CD8-positive, alpha-beta memory T cell (primary cell): ENCODE data around the gene EPHA8. TPM values are rescaled to one million over a fixed set of nuclear protein-coding genes. Genes with fewer than 3 reads are reported as not detected.

Experiments
- CTCF ChIA-PET: fragments of 350-600 bp; sonication (Branson Sonifier 250); formaldehyde crosslinking; loops from one replicate; lab custom pipeline; 2021; ENCODE audit warnings: antibody characterized with exemption; lab: Charles Lee
- POLR2A ChIA-PET: fragments of 350-600 bp; sonication (Branson Sonifier 250); formaldehyde crosslinking; loops from one replicate; lab custom pipeline; 2021; ENCODE audit warnings: antibody characterized with exemption; lab: Charles Lee
- DNase-seq, 5 donors: peaks; one replicate each; pipeline versions ENCODE4 v3.0.0 to v3.0.0-alpha.2; 2020 to 2022; ENCODE audit warnings: mixed read lengths in 1 of 5
- H3K27ac ChIP-seq: one replicate; pipeline ENCODE4 v1.7.0; 2013; ENCODE audit warnings: low read depth, mild to moderate bottlenecking, low read length, moderate library complexity
- H3K27me3 ChIP-seq: 2 replicates; pipeline ENCODE4 v1.7.0; 2013; ENCODE audit warnings: low read length, mild to moderate bottlenecking; ENCODE audit not compliant: insufficient read depth, poor library complexity, severe bottlenecking
- H3K36me3 ChIP-seq: 2 replicates; pipeline ENCODE4 v1.7.0; 2013; ENCODE audit warnings: mild to moderate bottlenecking, low read length, moderate library complexity; ENCODE audit not compliant: insufficient read depth
- H3K4me1 ChIP-seq: 2 replicates; pipeline ENCODE4 v1.7.0; 2013; ENCODE audit warnings: mild to moderate bottlenecking, low read length, moderate library complexity; ENCODE audit not compliant: insufficient read depth
- H3K4me3 ChIP-seq: 2 replicates; pipeline ENCODE4 v1.7.0; 2013; ENCODE audit warnings: mild to moderate bottlenecking, low read length
- H3K9me3 ChIP-seq: 2 replicates; pipeline ENCODE4 v1.7.0; 2013; ENCODE audit warnings: mild to moderate bottlenecking, low read length
- H3K27ac Mint-ChIP-seq, 8 donors: one replicate each; pipeline ENCODE4 v1.8.0; 2020 to 2021; ENCODE audit warnings: mixed read lengths in 8 of 8, mild to moderate bottlenecking in 6 of 8, inconsistent platforms in 3 of 8, moderate library complexity in 3 of 8
- H3K27me3 Mint-ChIP-seq, 2 donors: one replicate each; pipeline ENCODE4 v1.8.0; 2020 to 2021; ENCODE audit warnings: mixed read lengths in 2 of 2, mild to moderate bottlenecking in 1 of 2, moderate library complexity in 1 of 2
- H3K36me3 Mint-ChIP-seq, 3 donors: one replicate each; pipeline ENCODE4 v1.8.0; 2020 to 2021; ENCODE audit warnings: mixed read lengths in 3 of 3, inconsistent platforms in 1 of 3, mild to moderate bottlenecking in 1 of 3
- H3K4me1 Mint-ChIP-seq, 3 donors: one replicate each; pipeline ENCODE4 v1.8.0; 2020 to 2021; ENCODE audit warnings: mixed read lengths in 3 of 3, inconsistent platforms in 1 of 3, mild to moderate bottlenecking in 1 of 3
- H3K4me3 Mint-ChIP-seq, 7 donors: one replicate each; pipeline ENCODE4 v1.8.0; 2020 to 2021; ENCODE audit warnings: mixed read lengths in 7 of 7, mild to moderate bottlenecking in 6 of 7, moderate library complexity in 4 of 7, inconsistent platforms in 2 of 7
- H3K9me3 Mint-ChIP-seq, 5 donors: one replicate each; pipeline ENCODE4 v1.8.0; 2020 to 2022; ENCODE audit warnings: mixed read lengths in 5 of 5, mild to moderate bottlenecking in 3 of 5, moderate library complexity in 2 of 5, inconsistent platforms in 1 of 5
- polyA plus RNA-seq: library from polyadenylated mRNA; unstranded; fragments of 300-500 nt; fragmentation: Illumina TruSeq; gene quantifications from one replicate; pipeline ENCODE4 v1.2.3, GENCODE V29; 2021
- total RNA-seq, 2 experiments: library from RNA; stranded (reverse); gene quantifications; one replicate each; pipeline ENCODE4 v1.2.3, GENCODE V29; 2021

EPHA8 gene
- total and polyA plus RNA-seq, 3 experiments from 2014 or later, result not detected

DNA sequence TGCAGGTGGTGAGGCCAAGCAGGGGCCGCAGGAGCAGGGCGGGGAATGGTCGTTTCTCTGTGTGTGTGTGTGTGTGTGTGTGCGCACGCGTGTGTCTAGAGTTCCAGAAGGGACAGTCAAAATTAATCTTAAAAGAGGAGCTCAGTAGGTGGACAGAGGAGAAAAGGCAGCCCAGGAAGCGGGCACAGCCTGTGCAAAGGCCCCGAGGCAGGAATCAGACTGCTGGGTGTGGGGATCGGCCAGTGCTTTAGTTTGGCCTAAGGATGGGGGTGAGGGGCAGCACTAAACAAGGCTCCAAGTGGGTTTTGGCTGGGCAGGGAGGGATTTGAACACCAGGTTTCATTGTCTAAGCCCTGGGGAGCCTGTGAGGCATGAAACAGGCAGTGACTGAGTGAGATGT lies 21.7 kb downstream of the EPHA8 start:
- H3K4me1 ChIP-seq, result no peaks in the 10 kb centered on the region
- H3K36me3 ChIP-seq, result no peaks in the 10 kb centered on the region
- peaks cover 5 to 9% of the 10 kb centered on the region in 2 donors for H3K27me3 Mint-ChIP-seq
- H3K27ac ChIP-seq, result no peak overlapping the region
- no peaks in the 10 kb centered on the region for H3K4me1 Mint-ChIP-seq
- no peaks in the 10 kb centered on the region for H3K36me3 Mint-ChIP-seq
- no peak overlapping the region for H3K27ac Mint-ChIP-seq
- ChIA-PET CTCF (no interaction called here), POLR2A (no interaction called here)
- H3K4me3 Mint-ChIP-seq, result no peak overlapping the region
- no peak overlapping the region for H3K4me3 ChIP-seq
- no peaks in the 10 kb centered on the region for H3K9me3 Mint-ChIP-seq
- H3K27me3 ChIP-seq, result no peaks in the 10 kb centered on the region
- DNase-seq, result no peak
- H3K9me3 ChIP-seq, result no peaks in the 10 kb centered on the region

DNA sequence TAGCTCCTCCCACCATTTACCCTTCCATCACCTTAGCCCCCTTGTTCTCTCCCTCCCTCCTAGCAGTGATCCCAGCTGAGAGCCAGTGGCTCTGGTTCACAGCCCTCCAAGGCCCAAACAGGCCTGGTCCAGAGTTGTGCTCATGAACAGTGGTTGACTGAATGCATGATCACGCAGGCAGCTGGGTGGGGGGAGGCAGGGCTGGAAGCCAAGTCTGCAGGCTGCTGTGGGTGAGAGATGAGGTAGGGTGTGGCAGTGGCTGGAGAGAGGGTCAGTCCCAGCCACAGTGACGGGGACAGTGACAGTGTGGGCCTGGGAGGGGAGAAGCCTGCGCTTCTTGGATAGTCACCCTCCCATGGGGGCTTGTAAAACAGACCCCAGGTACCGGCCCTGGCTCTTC lies 22.2 kb downstream of the EPHA8 start:
- ChIA-PET POLR2A (no interaction called here), CTCF (no interaction called here)
- H3K4me1 Mint-ChIP-seq, result no peaks in the 10 kb centered on the region
- no peaks in the 10 kb centered on the region for H3K36me3 ChIP-seq
- no peak overlapping the region for H3K27ac Mint-ChIP-seq
- no peaks in the 10 kb centered on the region for H3K9me3 Mint-ChIP-seq
- H3K4me3 ChIP-seq, result no peak overlapping the region
- DNase-seq, result no peak
- peaks cover 5 to 14% of the 10 kb centered on the region in 2 donors for H3K27me3 Mint-ChIP-seq
- no peaks in the 10 kb centered on the region for H3K4me1 ChIP-seq
- no peaks in the 10 kb centered on the region for H3K36me3 Mint-ChIP-seq
- no peaks in the 10 kb centered on the region for H3K9me3 ChIP-seq
- no peak overlapping the region for H3K27ac ChIP-seq
- no peak overlapping the region for H3K4me3 Mint-ChIP-seq
- no peaks in the 10 kb centered on the region for H3K27me3 ChIP-seq

DNA sequence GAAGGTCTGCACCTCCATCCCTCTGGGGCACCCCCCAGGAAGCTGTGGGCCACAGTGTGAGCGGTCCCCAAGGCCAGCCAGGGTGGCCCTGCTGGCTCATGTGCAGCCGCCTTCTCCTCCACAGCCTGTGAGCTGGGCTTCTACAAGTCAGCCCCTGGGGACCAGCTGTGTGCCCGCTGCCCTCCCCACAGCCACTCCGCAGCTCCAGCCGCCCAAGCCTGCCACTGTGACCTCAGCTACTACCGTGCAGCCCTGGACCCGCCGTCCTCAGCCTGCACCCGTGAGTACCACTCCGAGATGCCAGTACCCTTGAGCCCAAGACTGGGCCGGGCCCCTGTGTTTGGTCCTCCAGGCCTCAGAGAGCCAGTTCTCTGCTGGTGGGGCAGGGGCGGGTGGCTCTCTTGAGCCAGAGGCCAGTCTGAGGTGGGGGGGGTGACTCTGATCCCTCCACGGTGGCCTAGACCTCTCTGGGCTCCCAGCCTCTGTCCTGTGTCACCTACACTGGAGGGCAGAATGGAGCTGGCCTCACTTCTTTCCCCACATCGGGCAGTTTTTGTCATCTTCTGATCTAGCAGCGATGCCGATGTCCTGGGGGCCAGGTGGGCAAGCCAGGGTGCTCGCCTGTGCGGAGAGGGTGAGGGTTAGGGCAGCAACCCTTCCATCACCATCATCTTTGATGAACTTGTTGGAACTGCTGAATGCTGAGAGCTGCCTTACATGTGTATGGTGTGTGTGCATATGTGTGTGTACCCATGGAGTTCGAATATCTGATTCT lies 23.3 kb downstream of the EPHA8 start:
- Mint-ChIP-seq H3K9me3 (no peaks in the 10 kb centered on the region), H3K27me3 (peaks cover 7 to 21% of the 10 kb centered on the region in 2 donors), H3K36me3 (no peaks in the 10 kb centered on the region), H3K27ac (no peak overlapping the region), H3K4me3 (no peak overlapping the region), H3K4me1 (no peaks in the 10 kb centered on the region)
- H3K27me3 ChIP-seq, result no peaks in the 10 kb centered on the region
- no peaks in the 10 kb centered on the region for H3K9me3 ChIP-seq
- H3K4me3 ChIP-seq, result no peak overlapping the region
- ChIA-PET POLR2A (no interaction called here), CTCF (no interaction called here)
- no peaks in the 10 kb centered on the region for H3K4me1 ChIP-seq
- no peak overlapping the region for H3K27ac ChIP-seq
- H3K36me3 ChIP-seq, result no peaks in the 10 kb centered on the region
- no peak for DNase-seq

DNA sequence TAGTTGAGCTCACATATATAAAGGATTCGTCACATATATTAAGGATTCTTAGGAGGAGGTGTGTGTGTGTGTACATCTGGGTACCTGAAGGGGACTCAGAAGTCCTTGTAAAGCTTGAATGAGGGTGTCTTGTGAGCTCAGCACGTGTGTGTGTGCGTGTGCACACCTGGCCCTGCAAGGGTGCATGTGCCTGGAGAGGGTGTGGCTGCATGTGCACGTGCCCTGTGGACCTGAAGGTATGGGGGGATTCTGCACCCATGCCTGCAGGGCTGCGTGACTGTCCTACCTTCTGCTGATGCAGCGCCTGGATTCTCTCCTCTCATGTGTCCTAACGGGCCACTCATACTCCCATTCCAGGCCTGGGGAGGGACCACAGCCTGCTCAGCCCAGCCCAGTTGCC lies 24.0 kb downstream of the EPHA8 start:
- H3K9me3 ChIP-seq, result no peaks in the 10 kb centered on the region
- ChIA-PET POLR2A (no interaction called here), CTCF (no interaction called here)
- H3K36me3 ChIP-seq, result no peaks in the 10 kb centered on the region
- H3K27ac ChIP-seq, result no peak overlapping the region
- no peaks in the 10 kb centered on the region for H3K4me1 Mint-ChIP-seq
- H3K9me3 Mint-ChIP-seq, result peaks cover 0 to 1% (median 0%) of the 10 kb centered on the region in 5 donors
- H3K27ac Mint-ChIP-seq, result no peak overlapping the region
- no peak overlapping the region for H3K4me3 Mint-ChIP-seq
- DNase-seq, result no peak
- H3K27me3 Mint-ChIP-seq, result peaks cover 11 to 28% of the 10 kb centered on the region in 2 donors
- H3K4me3 ChIP-seq, result no peak overlapping the region
- no peaks in the 10 kb centered on the region for H3K27me3 ChIP-seq
- H3K4me1 ChIP-seq, result no peaks in the 10 kb centered on the region
- no peaks in the 10 kb centered on the region for H3K36me3 Mint-ChIP-seq

GRCh38 chr1:22588899-22589422 lies 25.7 kb downstream of the EPHA8 start:
- POLR2A ChIA-PET, result no interaction called here
- no peaks in the 10 kb centered on the region for H3K9me3 ChIP-seq
- Mint-ChIP-seq H3K4me1 (no peaks in the 10 kb centered on the region), H3K27me3 (peaks cover 11 to 30% of the 10 kb centered on the region in 2 donors), H3K27ac (no peak overlapping the region), H3K4me3 (no peak overlapping the region), H3K9me3 (peaks cover 0 to 2% (median 0%) of the 10 kb centered on the region in 5 donors), H3K36me3 (no peaks in the 10 kb centered on the region)
- no peak overlapping the region for H3K27ac ChIP-seq
- CTCF ChIA-PET, result no interaction called here
- H3K4me1 ChIP-seq, result no peaks in the 10 kb centered on the region
- no peaks in the 10 kb centered on the region for H3K36me3 ChIP-seq
- H3K4me3 ChIP-seq, result no peak overlapping the region
- no peak for DNase-seq
- no peaks in the 10 kb centered on the region for H3K27me3 ChIP-seq

- H3K9me3 Mint-ChIP-seq, result peaks cover 0 to 2% (median 0%) of the 10 kb centered on the region in 5 donors
- no peaks in the 10 kb centered on the region for H3K4me1 Mint-ChIP-seq
- Histone ChIP-seq H3K27ac (no peak overlapping the region), H3K27me3 (no peaks in the 10 kb centered on the region), H3K4me3 (no peak overlapping the region), H3K36me3 (no peaks in the 10 kb centered on the region), H3K4me1 (no peaks in the 10 kb centered on the region), H3K9me3 (no peaks in the 10 kb centered on the region)
- no peak for DNase-seq
- ChIA-PET CTCF (no interaction called here), POLR2A (interaction anchor here (0.7 kb wide), 1 partner anchor 25 kb away, joined by 3 read pairs; no protein-coding TSS in a partner anchor)
- H3K27me3 Mint-ChIP-seq, result peaks cover 13 to 43% of the 10 kb centered on the region in 2 donors
- H3K27ac Mint-ChIP-seq, result peak overlapping the region in 1 of 8 donors; percentile 26
- no peak overlapping the region for H3K4me3 Mint-ChIP-seq
- no peaks in the 10 kb centered on the region for H3K36me3 Mint-ChIP-seq
Measured at GRCh38 chr1:22591576-22591975, 28.3 kb downstream of the EPHA8 start.

DNA sequence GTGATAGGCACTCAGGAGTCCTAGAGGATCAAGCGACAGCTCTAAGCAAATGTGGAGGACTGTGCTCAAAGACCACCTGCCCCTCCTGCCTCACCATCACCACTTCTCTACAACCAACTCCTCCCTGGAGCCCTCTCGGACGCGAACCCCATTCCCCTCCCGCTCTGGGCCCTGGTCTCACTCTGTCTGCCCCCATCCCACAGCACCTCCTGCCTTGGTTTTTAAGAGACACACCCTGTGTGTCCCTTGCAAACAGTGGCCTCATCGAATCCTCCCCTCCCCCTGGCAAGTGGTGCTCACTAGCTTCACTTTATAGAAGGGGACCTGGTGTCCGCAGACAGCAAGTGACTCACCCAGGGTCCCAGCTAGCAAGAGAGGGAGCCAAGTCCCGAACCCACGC lies 28.8 kb downstream of the EPHA8 start:
- ChIA-PET POLR2A (no interaction called here), CTCF (no interaction called here)
- Histone ChIP-seq H3K4me1 (no peaks in the 10 kb centered on the region), H3K27ac (no peak overlapping the region), H3K9me3 (no peaks in the 10 kb centered on the region), H3K4me3 (no peak overlapping the region), H3K27me3 (no peaks in the 10 kb centered on the region), H3K36me3 (no peaks in the 10 kb centered on the region)
- Mint-ChIP-seq H3K4me1 (no peaks in the 10 kb centered on the region), H3K9me3 (peaks cover 0 to 2% (median 0%) of the 10 kb centered on the region in 5 donors), H3K27me3 (peaks cover 13 to 44% of the 10 kb centered on the region in 2 donors), H3K4me3 (no peak overlapping the region), H3K27ac (no peak overlapping the region), H3K36me3 (no peaks in the 10 kb centered on the region)
- DNase-seq, result no peak

- Mint-ChIP-seq H3K36me3 (no peaks in the 10 kb centered on the region), H3K27me3 (peaks cover 12 to 46% of the 10 kb centered on the region in 2 donors), H3K27ac (no peak overlapping the region), H3K4me3 (no peak overlapping the region), H3K4me1 (no peaks in the 10 kb centered on the region), H3K9me3 (peaks cover 0 to 2% (median 0%) of the 10 kb centered on the region in 5 donors)
- no peaks in the 10 kb centered on the region for H3K4me1 ChIP-seq
- H3K36me3 ChIP-seq, result no peaks in the 10 kb centered on the region
- DNase-seq, result no peak
- no peaks in the 10 kb centered on the region for H3K27me3 ChIP-seq
- ChIA-PET POLR2A (no interaction called here), CTCF (no interaction called here)
- H3K27ac ChIP-seq, result no peak overlapping the region
- H3K4me3 ChIP-seq, result no peak overlapping the region
- H3K9me3 ChIP-seq, result no peaks in the 10 kb centered on the region
Measured at GRCh38 chr1:22592919-22593790, 29.9 kb downstream of the EPHA8 start.
